Measurements from ENCODE around the gene TAC3. TPM values are rescaled to one million over a fixed set of nuclear protein-coding genes. Genes with fewer than 3 reads are reported as not detected.
"Not testable (repeated sequence)": the region's sequence is repeated elsewhere in the genome, so short reads cannot be mapped to it uniquely, and the experiment has no call there.

TAC3 gene
- not detected in 2 replicates for total RNA-seq

DNA sequence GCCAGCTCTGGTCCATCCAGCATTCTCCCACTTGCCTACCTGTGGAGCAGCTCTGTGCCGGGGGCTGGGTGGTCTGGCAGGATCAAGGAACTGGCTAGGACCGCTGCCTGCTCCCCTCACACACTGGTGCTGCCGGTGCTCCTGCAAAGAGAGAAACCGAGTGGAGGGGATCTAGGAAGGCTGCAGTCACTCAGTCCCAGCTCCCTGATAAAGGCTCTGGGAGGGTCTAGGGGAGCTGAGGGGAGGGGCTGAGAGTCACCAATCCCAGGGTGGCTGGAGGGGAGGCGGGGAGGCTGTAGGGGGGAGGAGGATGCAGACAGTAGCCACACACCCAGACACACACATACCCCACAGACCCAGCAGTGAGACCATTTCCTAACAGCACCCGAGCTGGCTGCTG is at the start of gene TAC3:
Gene TAC3 (minus strand): TSS at position 182 of the 400 bp plus-strand sequence. CDS start 732 bp downstream, outside the sequence.
- intact Hi-C loops (cut with micrococcal nuclease), result no loop called here

DNA sequence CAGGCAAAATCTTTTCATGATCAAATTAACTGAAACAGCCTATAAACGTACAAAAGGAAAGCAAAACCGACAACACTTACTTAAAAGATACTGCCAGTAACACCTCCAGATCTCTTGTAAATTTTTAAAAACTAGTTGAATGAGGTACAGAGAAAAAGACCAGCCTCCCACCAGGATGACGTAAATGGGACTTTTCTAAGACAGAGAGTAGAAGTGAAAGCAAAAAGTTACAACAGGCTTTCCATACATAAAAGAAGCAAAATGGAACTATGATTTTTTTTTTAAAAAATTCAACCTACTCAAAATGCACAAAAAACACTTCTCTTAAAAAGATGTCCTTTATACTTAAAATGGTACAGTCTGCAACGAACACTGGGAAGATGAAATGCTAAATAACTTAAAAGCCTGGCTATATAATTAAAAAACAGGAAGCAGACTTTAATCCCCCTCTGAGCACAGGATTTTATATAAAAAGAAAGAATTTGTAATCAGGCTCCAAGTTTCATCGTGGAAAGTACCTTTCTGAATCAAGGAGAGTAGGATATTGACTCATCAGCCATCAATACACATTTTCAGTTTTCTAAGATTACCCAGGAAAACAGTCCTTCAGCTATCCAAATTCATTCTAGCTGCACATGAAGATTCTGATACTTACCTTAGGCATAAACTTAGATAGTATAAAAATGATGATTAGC is 47.8 kb upstream of the TAC3 start:
- intact Hi-C loops (cut with micrococcal nuclease), result loop anchor here (1.0 to 5.0 kb wide), 4 partner anchors 14 to 312 kb away; partner anchors contain the start of genes NEMP1 and PRIM1

DNA sequence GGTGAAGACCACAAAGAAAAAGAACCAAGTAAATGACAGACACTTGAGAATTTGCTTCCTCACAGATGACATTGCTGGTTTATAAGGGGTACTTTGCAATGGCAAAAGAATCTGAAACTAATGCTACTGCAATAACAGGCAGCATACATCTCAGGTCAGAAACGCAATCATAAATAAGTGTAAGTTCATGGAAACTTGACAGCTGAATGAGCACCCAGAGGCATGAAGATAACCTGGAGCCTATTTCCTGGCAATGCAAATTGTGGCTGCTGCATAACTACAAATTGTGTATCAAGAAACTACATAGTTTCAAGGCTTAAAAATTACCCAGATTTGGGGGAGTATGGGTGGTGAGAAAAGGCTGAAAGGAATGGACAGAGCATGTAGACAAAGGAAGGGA is 42.1 kb upstream of the TAC3 start:
- intact Hi-C loops (cut with micrococcal nuclease), result no loop called here

DNA sequence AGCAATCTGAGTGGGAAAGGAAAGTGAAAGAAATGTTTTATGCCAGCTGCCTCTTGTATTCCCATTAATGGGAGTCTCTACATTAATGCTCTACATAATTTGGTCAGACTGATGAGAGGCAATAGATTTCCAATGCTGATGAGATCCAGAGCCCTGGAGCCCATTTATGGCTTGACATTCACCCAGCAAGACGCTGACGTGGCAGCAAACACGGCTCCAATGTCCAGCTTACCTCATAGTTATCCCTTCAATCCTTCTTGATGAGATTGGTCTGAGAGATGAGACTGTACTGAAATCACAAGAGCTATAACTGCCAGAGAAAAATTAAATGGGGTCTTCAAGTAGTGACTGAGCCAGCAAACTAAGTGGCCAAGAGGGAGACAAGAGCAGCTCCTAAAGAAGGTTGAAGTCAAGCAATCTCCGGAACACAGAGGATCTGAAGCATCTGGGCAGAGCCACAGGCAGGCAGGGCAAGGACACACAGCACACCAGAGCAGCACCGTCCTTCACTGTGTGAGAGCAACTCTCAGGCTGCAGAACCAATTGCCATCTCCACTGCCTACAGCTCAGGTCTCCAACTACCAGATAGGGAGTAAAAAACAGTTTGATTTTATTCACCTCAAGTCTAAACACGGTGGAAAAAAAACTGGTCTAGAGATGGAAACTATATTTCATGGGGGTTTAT is 40.9 kb upstream of the TAC3 start:
- intact Hi-C loops (cut with micrococcal nuclease), result no loop called here

DNA sequence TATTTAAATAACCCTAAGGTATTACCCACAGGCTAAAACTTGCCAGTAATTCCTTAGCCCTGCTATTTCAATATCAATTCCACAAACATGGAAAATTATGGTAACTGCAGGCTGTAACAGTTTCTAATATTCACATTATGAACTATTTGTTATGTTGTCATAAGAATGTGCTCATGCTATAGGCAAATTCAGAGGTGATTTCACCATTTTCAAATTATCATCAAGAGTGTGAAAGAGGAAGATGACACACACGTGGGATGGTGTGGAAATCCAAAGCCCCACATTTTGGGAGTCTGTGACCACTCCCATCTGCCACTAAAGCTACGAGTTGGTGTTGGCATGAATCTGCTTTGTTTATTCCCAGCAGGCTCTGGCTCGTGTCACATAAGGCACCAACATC is 39.5 kb upstream of the TAC3 start:
- intact Hi-C loops (cut with micrococcal nuclease), result no loop called here

DNA sequence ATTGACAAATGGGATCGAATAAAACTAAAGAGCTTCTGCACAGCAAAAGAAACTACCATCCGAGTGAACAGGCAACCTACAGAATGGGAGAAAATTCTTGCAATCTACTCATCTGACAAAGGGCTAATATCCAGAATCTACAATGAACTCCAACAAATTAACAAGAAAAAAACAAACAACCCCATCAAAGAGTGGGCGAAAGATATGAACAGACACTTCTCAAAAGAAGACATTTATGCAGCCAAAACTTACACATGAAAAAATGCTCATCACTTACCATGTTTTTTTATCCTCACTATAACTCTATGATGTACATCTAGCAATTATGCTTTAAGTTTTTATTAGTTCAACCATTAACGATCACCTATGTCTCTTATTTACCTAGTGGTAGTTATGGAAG is 37.6 kb upstream of the TAC3 start:
- intact Hi-C loops (cut with micrococcal nuclease), result not testable (repeated sequence)

DNA sequence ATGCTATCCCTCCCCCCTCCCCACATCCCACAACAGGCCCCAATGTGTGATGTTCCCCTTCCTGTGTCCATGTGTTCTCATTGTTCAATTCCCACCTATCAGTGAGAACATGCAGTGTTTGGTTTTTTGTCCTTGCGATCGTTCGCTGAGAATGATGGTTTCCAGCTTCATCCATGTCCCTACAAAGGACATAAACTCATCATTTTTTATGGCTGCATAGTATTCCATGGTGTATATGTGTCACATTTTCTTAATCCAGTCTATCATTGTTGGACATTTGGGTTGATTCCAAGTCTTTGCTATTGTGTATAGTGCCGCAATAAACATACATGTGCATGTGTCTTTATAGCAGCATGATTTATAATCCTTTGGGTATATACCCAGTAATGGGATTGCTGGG is 36.8 kb upstream of the TAC3 start:
- intact Hi-C loops (cut with micrococcal nuclease), result not testable (repeated sequence)

DNA sequence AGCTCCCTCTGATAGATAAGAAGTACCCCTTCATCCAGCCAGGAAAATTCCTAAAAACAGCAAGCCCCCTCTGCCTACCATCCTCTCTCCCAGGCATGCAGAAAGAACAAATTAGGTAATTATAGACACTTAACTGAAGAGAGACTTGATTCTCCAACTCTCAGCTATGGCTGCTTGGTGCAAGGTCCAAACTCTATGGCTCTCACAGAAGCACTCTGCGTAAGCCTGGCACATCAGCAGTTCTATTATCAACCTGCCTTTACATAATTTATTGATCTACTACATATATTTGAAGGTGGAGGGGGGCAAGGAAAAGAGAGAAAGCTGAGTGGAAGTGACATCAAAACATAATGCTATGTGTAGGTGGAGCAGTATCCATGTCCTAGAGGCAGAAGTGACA is 34.7 kb upstream of the TAC3 start:
- intact Hi-C loops (cut with micrococcal nuclease), result no loop called here

DNA sequence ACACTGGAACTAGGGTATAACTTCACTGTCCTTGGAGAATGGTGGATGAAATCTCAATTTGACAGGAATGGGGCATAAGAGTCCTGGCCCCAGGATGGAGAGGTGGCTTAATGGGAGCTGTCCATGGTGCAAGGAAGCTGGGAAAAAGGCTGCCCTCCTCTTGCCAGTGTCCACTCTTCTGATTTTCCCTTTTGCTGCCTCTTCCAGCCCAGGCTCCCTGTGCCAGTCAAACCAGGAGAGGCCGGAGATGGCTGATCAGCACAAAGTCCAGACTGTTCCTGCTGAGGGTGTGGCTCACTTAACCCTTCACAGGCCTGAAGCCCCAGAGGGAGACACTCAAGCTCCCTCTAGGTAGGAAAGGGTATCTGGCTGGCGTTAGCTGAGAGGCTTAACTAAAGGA is 33.6 kb upstream of the TAC3 start, which contains the start of gene MYO1A:
Gene MYO1A (minus strand): TSS at position 240 of the 400 bp plus-strand sequence. CDS start 1,806 bp downstream, outside the sequence.
- intact Hi-C loops (cut with micrococcal nuclease), result no loop called here

DNA sequence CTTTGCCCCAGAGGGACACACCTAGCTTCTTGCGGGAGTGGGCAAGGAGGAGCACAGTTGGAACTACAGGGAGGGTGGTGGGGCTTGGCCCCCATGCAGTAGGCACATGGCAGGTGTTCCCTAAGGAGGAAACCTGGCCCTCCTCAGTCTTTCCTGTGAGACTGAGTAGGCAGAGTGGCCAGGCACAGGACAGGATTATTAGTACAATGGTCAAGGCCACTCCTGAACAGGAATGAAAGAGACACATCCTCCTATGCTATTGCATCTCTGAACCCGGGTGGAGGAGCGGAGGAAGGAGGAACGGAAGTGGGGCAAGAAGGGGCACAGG is 32.8 kb upstream of the TAC3 start:
- intact Hi-C loops (cut with micrococcal nuclease), result no loop called here

DNA sequence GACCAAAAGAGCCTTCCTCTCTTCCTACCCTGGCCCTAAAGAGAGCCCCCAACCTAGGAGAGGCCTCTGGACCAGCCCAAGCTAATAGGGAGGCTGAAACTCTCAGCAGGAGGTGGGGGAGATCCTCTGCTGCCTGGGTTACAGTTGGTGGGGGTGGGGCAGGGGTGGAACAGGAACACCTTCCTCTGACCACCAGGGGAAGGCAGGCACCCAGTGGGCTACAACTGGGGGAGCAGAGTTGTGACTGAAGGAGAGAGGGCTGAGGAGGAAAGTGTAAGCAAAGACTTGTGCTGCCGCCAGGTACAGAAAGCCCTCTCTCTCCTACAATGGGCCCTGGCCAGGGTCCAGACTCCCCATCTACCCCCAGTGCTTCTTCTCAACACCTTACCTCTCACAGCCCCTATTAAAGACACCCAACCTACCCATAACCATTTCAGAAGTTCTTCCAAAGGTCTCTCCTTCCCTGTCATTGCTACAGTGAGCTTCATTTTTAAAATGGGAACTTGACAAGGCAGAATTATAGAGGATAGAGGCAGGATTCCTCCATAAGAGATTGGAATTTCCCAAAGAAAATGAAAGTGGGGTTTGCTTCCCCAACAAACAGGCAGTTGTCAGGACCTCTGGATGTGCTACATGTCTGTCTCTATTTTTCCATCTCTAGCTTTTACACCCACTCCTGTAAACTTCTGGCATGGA is 32.2 kb upstream of the TAC3 start:
- intact Hi-C loops (cut with micrococcal nuclease), result no loop called here

DNA sequence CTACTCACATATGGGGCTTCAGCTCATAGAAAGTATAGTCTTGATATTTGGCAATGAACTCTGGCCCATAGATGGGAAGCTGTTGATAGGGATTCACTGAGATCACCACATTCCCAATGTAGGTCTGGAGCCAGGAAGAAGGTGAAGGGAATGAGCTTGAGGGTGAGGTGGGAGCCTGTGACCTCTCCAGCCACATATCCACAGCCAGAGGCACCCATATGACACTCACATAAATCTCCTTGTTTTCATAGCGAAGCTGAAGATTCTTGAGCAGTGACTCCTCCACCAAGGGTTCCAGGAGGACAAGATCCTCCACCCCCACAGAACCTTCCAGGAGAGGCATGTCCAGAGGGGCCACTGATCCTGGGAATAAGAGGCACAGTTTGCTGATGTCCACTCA is 31.7 kb upstream of the TAC3 start:
- intact Hi-C loops (cut with micrococcal nuclease), result no loop called here

DNA sequence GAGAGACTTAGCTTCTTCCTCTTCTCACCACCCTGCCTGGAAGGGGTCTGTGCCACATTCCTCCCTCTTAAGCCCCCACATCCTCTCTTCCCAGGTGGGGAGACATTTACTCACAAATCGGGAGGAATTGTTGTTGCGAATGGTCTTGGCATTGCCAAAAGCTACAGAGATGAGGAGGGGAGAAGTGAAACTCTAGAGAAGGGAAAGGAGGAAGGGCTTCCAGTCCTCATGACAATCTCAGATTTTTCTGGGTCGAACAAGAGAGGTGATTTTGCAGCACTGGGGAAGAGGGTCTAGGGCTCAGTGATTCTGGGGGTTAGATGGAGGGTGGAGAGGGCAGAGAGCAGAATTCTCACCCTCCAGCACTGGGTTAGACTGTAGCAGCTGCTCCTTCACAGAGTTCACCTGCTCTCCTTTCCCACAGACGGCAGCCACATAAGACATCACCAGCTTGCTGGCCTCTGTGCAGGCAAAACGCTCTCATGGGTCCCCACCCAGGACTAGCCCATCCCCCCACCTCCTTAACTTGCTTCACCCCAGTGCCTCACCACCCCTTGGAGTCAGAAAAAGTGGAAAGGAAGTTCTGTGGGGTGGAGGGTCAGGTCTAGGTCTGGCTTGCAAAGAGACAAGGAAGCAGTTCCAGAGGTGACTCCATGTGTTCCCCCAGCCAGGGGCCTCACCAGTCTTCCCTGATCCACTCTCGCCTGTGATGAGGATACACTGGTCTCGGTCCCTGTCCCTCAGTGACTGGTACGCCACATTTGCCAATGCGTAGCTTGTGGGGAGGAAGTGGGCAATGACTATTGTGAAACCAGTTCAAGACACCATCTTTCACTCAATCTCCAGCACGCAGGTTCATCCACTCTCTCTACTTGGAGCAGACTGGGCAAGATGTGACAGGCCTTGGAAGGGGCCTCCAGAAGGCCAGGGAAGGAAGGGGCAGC is 30.9 kb upstream of the TAC3 start:
- intact Hi-C loops (cut with micrococcal nuclease), result no loop called here

DNA sequence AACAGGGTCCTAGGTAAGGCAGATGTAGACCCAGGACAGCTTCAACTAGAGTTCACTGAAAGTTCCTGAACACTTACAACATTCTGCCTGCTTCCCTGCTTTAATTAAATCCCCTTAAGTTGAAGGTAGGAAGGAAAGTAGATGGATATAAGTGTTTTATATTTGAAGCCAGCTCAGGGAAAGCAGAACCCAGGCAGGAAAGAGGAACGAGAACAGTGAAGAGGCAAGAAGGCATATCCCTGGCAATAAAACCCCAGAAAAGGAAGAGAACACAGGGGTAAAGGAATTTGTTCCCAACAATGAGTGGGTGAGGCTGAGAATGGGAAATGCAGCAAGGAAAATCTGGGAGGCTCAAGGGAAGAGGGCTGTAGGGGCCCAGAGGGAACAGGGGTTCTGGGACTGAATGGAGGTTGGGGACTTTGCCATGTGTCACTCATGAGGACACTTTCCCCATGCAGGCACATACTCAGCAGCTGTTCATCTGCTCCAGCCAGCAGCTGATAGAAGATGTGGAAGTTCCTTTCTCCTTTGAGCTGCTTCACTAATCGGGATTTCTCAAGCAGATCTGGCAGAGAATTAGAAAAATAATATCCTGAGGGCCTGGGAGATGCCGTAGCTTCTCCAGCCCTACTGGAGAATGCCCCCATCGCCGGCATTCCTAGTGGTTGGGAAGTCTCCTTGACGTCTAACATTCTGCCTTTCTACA is 29.9 kb upstream of the TAC3 start:
- intact Hi-C loops (cut with micrococcal nuclease), result no loop called here

DNA sequence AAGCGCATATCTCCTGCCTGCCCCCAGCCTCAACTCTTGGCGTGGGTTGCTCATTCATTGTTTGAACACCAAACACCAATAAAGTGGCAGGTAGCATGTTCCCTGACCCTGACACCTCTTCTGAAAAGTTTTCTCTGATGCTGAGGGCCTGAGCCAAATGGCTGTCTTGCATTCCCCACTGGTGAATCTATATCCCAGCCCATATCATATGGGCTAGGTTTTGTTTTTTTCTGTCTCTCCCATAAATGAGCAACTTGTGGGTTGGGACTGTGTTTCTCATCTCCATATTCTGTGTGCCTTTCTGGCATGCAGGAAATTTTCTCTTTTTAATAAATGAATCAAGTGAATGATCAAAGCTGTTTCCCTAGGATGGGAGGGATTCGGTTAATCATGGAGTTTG is 28.6 kb upstream of the TAC3 start:
- intact Hi-C loops (cut with micrococcal nuclease), result no loop called here

DNA sequence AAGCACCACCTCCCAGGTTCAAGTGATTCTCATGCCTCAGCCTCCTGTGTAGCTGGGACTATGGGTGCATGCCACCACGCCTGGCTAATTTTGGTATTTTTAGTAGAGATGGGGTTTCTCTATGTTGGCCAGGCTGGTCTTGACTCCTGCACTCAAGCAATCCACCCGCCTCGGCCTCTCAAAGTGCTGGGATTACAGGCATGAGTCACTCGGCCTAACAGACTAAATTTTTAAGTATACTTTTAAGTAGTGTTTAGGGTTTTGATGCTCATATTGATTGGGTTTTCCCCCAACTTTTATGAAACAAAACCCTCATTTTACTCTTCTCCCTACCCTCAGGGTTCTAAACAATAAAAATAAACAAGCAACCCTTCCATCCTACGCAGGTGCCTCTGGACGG is 28.1 kb upstream of the TAC3 start:
- intact Hi-C loops (cut with micrococcal nuclease), result no loop called here

DNA sequence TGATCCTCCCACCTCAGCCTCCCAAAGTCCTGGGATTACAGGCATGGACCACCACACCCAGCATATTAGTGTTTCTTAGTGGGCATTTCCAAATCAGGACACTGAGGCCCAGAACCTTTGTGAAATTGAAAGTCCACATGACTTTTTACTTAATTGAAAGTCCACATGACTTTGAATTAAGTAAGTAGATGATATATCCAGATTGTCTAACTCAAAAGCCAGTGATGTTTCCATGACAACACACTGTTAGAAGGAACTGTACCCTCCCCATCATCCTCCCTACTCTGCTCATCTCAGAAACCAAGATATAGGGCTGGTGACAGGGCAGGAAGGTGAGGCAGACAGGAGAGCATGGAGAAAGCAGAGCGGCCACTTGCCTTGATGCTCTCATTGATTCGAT is 26.4 kb upstream of the TAC3 start:
- intact Hi-C loops (cut with micrococcal nuclease), result no loop called here

DNA sequence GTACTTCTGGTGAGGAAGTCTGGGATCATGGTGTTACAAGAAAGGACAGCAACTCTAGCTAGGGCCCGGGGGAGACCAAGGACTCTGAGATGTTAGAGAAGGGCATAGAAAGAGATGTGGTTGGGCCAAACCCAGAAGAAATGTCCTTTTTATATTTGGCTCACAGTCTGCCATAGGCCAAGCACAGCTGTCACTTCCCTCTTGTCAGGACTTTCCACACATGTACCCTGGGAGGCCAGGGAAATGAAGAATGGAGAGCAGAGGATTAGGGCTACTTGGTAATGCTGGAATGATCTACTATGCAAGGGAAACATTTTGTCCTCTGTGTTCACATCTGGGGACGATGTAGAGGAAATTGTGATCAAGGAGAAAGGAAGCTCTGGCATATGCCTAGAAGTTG is 24.4 kb upstream of the TAC3 start:
- intact Hi-C loops (cut with micrococcal nuclease), result no loop called here

DNA sequence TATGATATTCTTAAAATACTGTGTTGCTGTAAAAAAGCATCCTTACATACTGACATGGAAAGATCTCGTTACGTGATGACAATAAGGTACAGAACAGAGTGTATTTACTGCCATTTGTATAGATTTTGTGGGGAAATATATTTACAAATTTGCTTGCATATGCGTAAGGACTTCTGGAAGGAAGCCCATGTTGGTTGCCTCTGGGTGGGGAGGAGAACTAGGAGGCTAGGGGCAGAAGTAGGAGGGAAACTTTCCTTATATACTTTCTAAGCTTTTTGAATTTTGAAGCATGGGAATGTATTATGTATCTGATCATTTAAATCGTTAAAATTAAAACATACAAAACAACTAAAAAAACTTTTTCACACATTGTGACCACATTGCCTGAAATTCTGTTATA is 23.9 kb upstream of the TAC3 start:
- intact Hi-C loops (cut with micrococcal nuclease), result no loop called here

DNA sequence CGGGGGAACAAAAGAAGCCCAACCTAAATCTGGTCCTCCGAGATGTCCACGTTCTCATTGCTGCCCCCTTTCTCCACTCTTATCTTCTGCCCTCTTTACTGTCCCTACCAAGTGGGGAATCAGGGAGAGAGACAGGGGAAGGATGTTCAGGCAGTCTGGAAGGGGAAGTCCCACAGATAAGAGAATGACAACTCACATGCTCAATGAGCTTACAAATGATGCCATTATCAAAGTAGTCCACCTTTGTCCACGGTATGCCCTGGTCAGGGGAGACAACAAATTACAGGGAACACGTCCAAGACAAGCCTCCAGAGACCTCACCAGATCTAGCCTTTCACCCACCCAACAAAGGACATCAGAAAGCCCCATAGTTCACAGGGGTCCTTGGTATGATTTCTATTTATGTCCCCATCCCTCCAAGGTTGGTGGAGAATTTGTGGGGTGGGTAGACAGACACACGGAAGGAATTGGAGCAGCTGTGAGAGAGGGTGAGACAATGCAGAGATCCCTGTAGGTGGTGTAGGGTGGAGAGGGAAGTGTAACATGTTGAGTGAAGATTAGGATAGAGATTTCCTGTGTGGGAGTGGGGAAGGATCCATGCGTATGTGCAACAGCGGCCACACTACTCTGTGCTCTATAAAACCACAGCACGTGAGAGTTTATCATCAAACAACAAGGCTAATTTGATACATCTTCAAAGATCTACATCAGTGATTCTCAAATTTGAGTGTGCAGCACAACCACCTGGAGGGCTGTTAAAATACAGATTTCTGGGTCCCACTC is 22.9 kb upstream of the TAC3 start:
- intact Hi-C loops (cut with micrococcal nuclease), result no loop called here

All from T-helper 2 cell treated with Interferon-gamma antibody and Interleukin-4, amounts not matched to agents 100 ng/mL and 5 ng/mL, for 36 hours (primary cell).